ENCODE results near the gene COPE. TPM values are rescaled to one million over a fixed set of nuclear protein-coding genes. Genes with fewer than 3 reads are reported as not detected.

The COPE gene
- polyA plus RNA-seq, 1 donor from 2014 or later, result 397 TPM

GRCh38 chr19:18945297-18945696 is 26.1 kb upstream of the COPE start:
- no peak overlapping the region for H3K9ac ChIP-seq (ENCODE audit: low read length)
- no peaks in the 10 kb centered on the region for H3K9me3 ChIP-seq (ENCODE audit: low read length)
- H3K36me3 ChIP-seq (ENCODE audit: insufficient read depth, low read length), result no peaks in the 10 kb centered on the region
- H3K79me2 ChIP-seq (replicated peaks; ENCODE audit: insufficient read depth, low read length), result no peaks in the 10 kb centered on the region
- no peaks in the 10 kb centered on the region for H3K9me2 ChIP-seq (ENCODE audit: insufficient read depth, low read length)
- no peaks in the 10 kb centered on the region for H3F3A ChIP-seq (ENCODE audit: insufficient read depth, low read length, poor library complexity, severe bottlenecking)
- H3K4me2 ChIP-seq (ENCODE audit: low read length), result no peak overlapping the region
- H3K4me3 ChIP-seq (ENCODE audit: low read length), result no peak overlapping the region
- no peaks in the 10 kb centered on the region for H4K20me1 ChIP-seq (ENCODE audit: insufficient read depth)
- TF ChIP-seq EZH2 (IDR thresholded peaks at IDR 0.05; ENCODE audit: borderline replicate concordance, insufficient read depth, low read length, poor library complexity, severe bottlenecking), result no peak
- no peak for TF ChIP-seq REST (IDR thresholded peaks at IDR 0.05; ENCODE audit: borderline replicate concordance)
- no peak for TF ChIP-seq TAF1 (IDR thresholded peaks at IDR 0.05; ENCODE audit: low read depth)
- TF ChIP-seq RAD21 (conservative IDR thresholded peaks at IDR 0.05), result no peak
- TF ChIP-seq POLR2AphosphoS5 (IDR thresholded peaks at IDR 0.05), result no peak
- TF ChIP-seq SMC3 (conservative IDR thresholded peaks at IDR 0.05; ENCODE audit: poor library complexity), result no peak
- TF ChIP-seq MXI1 (conservative IDR thresholded peaks at IDR 0.05; ENCODE audit: poor library complexity, severe bottlenecking), result no peak
- TF ChIP-seq CTCF (IDR thresholded peaks at IDR 0.05; ENCODE audit: poor library complexity, severe bottlenecking), result no peak
- no peak for TF ChIP-seq EP300 (conservative IDR thresholded peaks at IDR 0.05; ENCODE audit: poor library complexity, severe bottlenecking)
- H3K27me3 ChIP-seq (ENCODE audit: insufficient read depth, low read depth, low read length), result no peaks in the 10 kb centered on the region
- no peak overlapping the region for H2AFZ ChIP-seq (ENCODE audit: low read depth, low read length)
- no peak overlapping the region for H3K27ac ChIP-seq (ENCODE audit: low read length)

GRCh38 chr19:18943465-18943864 is 24.3 kb upstream of the COPE start:
- no peak for TF ChIP-seq SMC3 (conservative IDR thresholded peaks at IDR 0.05; ENCODE audit: poor library complexity)
- TF ChIP-seq REST (IDR thresholded peaks at IDR 0.05; ENCODE audit: borderline replicate concordance), result no peak
- TF ChIP-seq EP300 (conservative IDR thresholded peaks at IDR 0.05; ENCODE audit: poor library complexity, severe bottlenecking), result no peak
- no peak for TF ChIP-seq TAF1 (IDR thresholded peaks at IDR 0.05; ENCODE audit: low read depth)
- TF ChIP-seq RAD21 (conservative IDR thresholded peaks at IDR 0.05), result no peak
- no peak for TF ChIP-seq EZH2 (IDR thresholded peaks at IDR 0.05; ENCODE audit: borderline replicate concordance, insufficient read depth, low read length, poor library complexity, severe bottlenecking)
- TF ChIP-seq CTCF (IDR thresholded peaks at IDR 0.05; ENCODE audit: poor library complexity, severe bottlenecking), result no peak
- TF ChIP-seq POLR2AphosphoS5 (IDR thresholded peaks at IDR 0.05), result no peak
- no peak for TF ChIP-seq MXI1 (conservative IDR thresholded peaks at IDR 0.05; ENCODE audit: poor library complexity, severe bottlenecking)
- Histone ChIP-seq H3F3A (ENCODE audit: insufficient read depth, low read length, poor library complexity, severe bottlenecking) (no peaks in the 10 kb centered on the region), H2AFZ (ENCODE audit: low read depth, low read length) (no peak overlapping the region)

More at GRCh38 chr19:18943465-18943864, 24.3 kb upstream of the COPE start:
- Histone ChIP-seq H3K36me3 (ENCODE audit: insufficient read depth, low read length) (no peaks in the 10 kb centered on the region), H3K27ac (ENCODE audit: low read length) (no peak overlapping the region), H3K4me3 (ENCODE audit: low read length) (no peak overlapping the region), H3K27me3 (ENCODE audit: insufficient read depth, low read depth, low read length) (no peaks in the 10 kb centered on the region), H3K9me3 (ENCODE audit: low read length) (no peaks in the 10 kb centered on the region), H3K4me2 (ENCODE audit: low read length) (no peak overlapping the region), H3K9ac (ENCODE audit: low read length) (no peak overlapping the region), H3K9me2 (ENCODE audit: insufficient read depth, low read length) (no peaks in the 10 kb centered on the region), H3K79me2 (replicated peaks; ENCODE audit: insufficient read depth, low read length) (peaks cover 3% of the 10 kb centered on the region), H4K20me1 (ENCODE audit: insufficient read depth) (no peaks in the 10 kb centered on the region)
